Measurements from ENCODE around the gene BTD.

The BTD gene

GRCh38 chr3:15636028-15636709 lies 34.6 kb downstream of the BTD start:
- DNase-seq (ENCODE audit: low spot score), result peak; percentile 74

- no peak for DNase-seq (ENCODE audit: low spot score)
Measured at GRCh38 chr3:15637131-15637951, 35.8 kb downstream of the BTD start.

- DNase-seq (ENCODE audit: low spot score), result peak; percentile 20
Measured at GRCh38 chr3:15638193-15638890, 36.8 kb downstream of the BTD start.

GRCh38 chr3:15638891-15639262 lies 37.3 kb downstream of the BTD start:
- no peak for DNase-seq (ENCODE audit: low spot score)

- no peak for DNase-seq (ENCODE audit: low spot score)
Measured at GRCh38 chr3:15645246-15645645, 43.7 kb downstream of the BTD start.

GRCh38 chr3:15645740-15646501 lies 44.4 kb downstream of the BTD start:
- peak; percentile 59 for DNase-seq (ENCODE audit: low spot score)

GRCh38 chr3:15646851-15647511 lies 45.4 kb downstream of the BTD start:
- DNase-seq (ENCODE audit: low spot score), result peak; percentile 75

- DNase-seq (ENCODE audit: low spot score), result no peak
Measured at GRCh38 chr3:15647611-15648167, 46.1 kb downstream of the BTD start.

- DNase-seq (ENCODE audit: low spot score), result no peak
Measured at GRCh38 chr3:15649341-15649740, 47.8 kb downstream of the BTD start.

- DNase-seq (ENCODE audit: low spot score), result no peak
Measured at GRCh38 chr3:15649858-15650257, 48.3 kb downstream of the BTD start.

GRCh38 chr3:15651396-15651795 lies 49.9 kb downstream of the BTD start:
- no peak for DNase-seq (ENCODE audit: low spot score)

GRCh38 chr3:15653321-15653720 lies 51.8 kb downstream of the BTD start:
- DNase-seq (ENCODE audit: low spot score), result no peak

GRCh38 chr3:15654127-15654526 lies 52.6 kb downstream of the BTD start:
- DNase-seq (ENCODE audit: low spot score), result no peak

- DNase-seq (ENCODE audit: low spot score), result no peak
Measured at GRCh38 chr3:15654891-15655290, 53.3 kb downstream of the BTD start.

GRCh38 chr3:15656342-15656741 lies 54.8 kb downstream of the BTD start:
- DNase-seq (ENCODE audit: low spot score), result no peak

GRCh38 chr3:15657016-15657415 lies 55.5 kb downstream of the BTD start:
- DNase-seq (ENCODE audit: low spot score), result no peak

GRCh38 chr3:15659254-15659975 lies 57.9 kb downstream of the BTD start:
- DNase-seq (ENCODE audit: low spot score), result no peak

- DNase-seq (ENCODE audit: low spot score), result no peak
Measured at GRCh38 chr3:15660055-15660935, 58.8 kb downstream of the BTD start.

- no peak for DNase-seq (ENCODE audit: low spot score)
Measured at GRCh38 chr3:15664144-15664543, 62.6 kb downstream of the BTD start.

Measured in RKO (cell line).